Measurements from ENCODE around the gene C12orf75. TPM values are rescaled to one million over a fixed set of nuclear protein-coding genes. Genes with fewer than 3 reads are reported as not detected.
A peak's percentile ranks its signal among the peaks of the same experiment; 100 is the strongest.

Gene C12orf75
- total and polyA plus RNA-seq, 10 of the 15 experiments (the other 5 are each of a cell fraction or from before 2014, with no cell fraction given): 40.7 to 411 (median 159) TPM

- FAIRE-seq (peak; percentile 54), ATAC-seq (peak; percentile 76), DNase-seq (ENCODE audit: low read depth, low spot score) (peak; percentile 17)
- SMC1A ChIA-PET (ENCODE audit: uncharacterized antibody, unreplicated experiment): interaction anchor here (0.7 to 3.6 kb wide), 18 partner anchors 8 to 662 kb away, joined by 3 to 23 read pairs (median 3); no protein-coding TSS in a partner anchor
- 29% methylated on average over 18 of the region's 18 CpGs for WGBS (ENCODE audit: insufficient coverage, insufficient replicate concordance, low lambda C conversion rate, missing lambda C conversion rate)
- RAD21 ChIA-PET (ENCODE audit: unreplicated experiment): interaction anchor here (0.6 to 1.4 kb wide), 7 partner anchors 9 to 1001 kb away, joined by 3 to 10 read pairs (median 4); no protein-coding TSS in a partner anchor
- Histone ChIP-seq H3K4me1 (ENCODE audit: control insufficient read depth, insufficient read depth, low read length) (no peaks in the 10 kb centered on the region), H3K79me2 (ENCODE audit: control insufficient read depth, insufficient read depth, low read length) (no peaks in the 10 kb centered on the region), H2AFZ (ENCODE audit: control insufficient read depth, low read depth, low read length) (peak overlapping the region; percentile 45), H3K27ac (ENCODE audit: control insufficient read depth, insufficient read depth) (no peak overlapping the region), H3K27me3 (replicated peaks in 1 of 2; ENCODE audit: control insufficient read depth in 2 of 2, insufficient read depth in 2 of 2, low read length in 1 of 2) (no peaks in the 10 kb centered on the region), H3K9me3 (replicated peaks; ENCODE audit: control insufficient read depth, insufficient read depth, low read length) (no peaks in the 10 kb centered on the region), H3K4me2 (ENCODE audit: control insufficient read depth, insufficient read depth) (no peak overlapping the region), H3K4me3 (no peak overlapping the region), H3K9ac (ENCODE audit: control insufficient read depth, insufficient read depth, low read length) (no peak overlapping the region), H3K36me3 (ENCODE audit: control insufficient read depth in 2 of 2, insufficient read depth in 2 of 2, low read length in 1 of 2) (no peaks in the 10 kb centered on the region), H4K20me1 (ENCODE audit: control insufficient read depth, insufficient read depth) (no peaks in the 10 kb centered on the region)
- BruUV-seq (replicated peaks): no TSS peak
- POLR2A ChIA-PET: interaction anchor here (0.7 kb wide), 1 partner anchor 123 kb away, joined by 3 read pairs; no protein-coding TSS in a partner anchor
- in situ Hi-C loops (cut with MboI) (loop anchor here (5.0 kb wide), 1 partner anchor 101 kb away; no protein-coding TSS in a partner anchor), intact Hi-C loops (cut with micrococcal nuclease; ENCODE audit: unreplicated experiment) (loop anchor here (1.0 to 5.0 kb wide), 3 partner anchors 62 to 216 kb away; no protein-coding TSS in a partner anchor)
- CTCF ChIA-PET: interaction anchor here (0.5 to 4.1 kb wide), 26 partner anchors 10 to 259 kb away, joined by 3 to 43 read pairs (median 4); no protein-coding TSS in a partner anchor
- TF ChIP-seq CEBPZ (IDR thresholded peaks at IDR 0.05; ENCODE audit: low read depth, low read length) (no peak), E4F1 (IDR thresholded peaks at IDR 0.05; ENCODE audit: borderline replicate concordance, partially characterized antibody) (no peak), SMC3 (IDR thresholded peaks at IDR 0.05; ENCODE audit: borderline replicate concordance, low read length) (peak; percentile 89), PAX8 (IDR thresholded peaks at IDR 0.05) (no peak), ATF7 (IDR thresholded peaks at IDR 0.05; ENCODE audit: low read depth) (0 out of 2 replicates have a peak, but pooled peaks have one; percentile 17), FOXM1 (IDR thresholded peaks at IDR 0.05; ENCODE audit: low read depth, low read length) (0 out of 2 replicates have a peak, but pooled peaks have one; percentile 38), SUZ12 (IDR thresholded peaks at IDR 0.05; ENCODE audit: unreplicated experiment) (no peak), RAD21 (IDR thresholded peaks at IDR 0.05; ENCODE audit: insufficient read depth, low read depth, low read length) (peak; percentile 96), CTCF (IDR thresholded peaks at IDR 0.05 in 2 of 3, conservative IDR thresholded peaks at IDR 0.05 in 1 of 3; ENCODE audit: control insufficient read depth in 2 of 3, extremely low read depth in 1 of 3, insufficient read depth in 1 of 3, low read depth in 3 of 3, low read length in 3 of 3) (peak; percentile 65 to 82 (median 82)), JUNB (IDR thresholded peaks at IDR 0.05) (no peak), ZNF384 (IDR thresholded peaks at IDR 0.05; ENCODE audit: borderline replicate concordance, low read depth, low read length) (peak; percentile 45; the same call in 1 of the 2 replicates), ELK1 (IDR thresholded peaks at IDR 0.05; ENCODE audit: low read depth, low read length) (no peak)
Measured at GRCh38 chr12:105382771-105383622, 52.5 kb downstream of the C12orf75 start.
